ENCODE data around the gene AP2B1.

Gene AP2B1

GRCh38 chr17:35752945-35753764 is 166.0 kb downstream of the AP2B1 start, which contains the start of gene GAS2L2:
Gene GAS2L2 (minus strand): TSS chr17:35753239. CDS start chr17:35752850, 389 bp downstream.
- H2AFZ ChIP-seq (ENCODE audit: low read depth, low read length), result no peak within 1 kb of the TSS
- H3K36me3 ChIP-seq (replicated peaks; ENCODE audit: low read depth, low read length), result no peaks in the 10 kb centered on the region
- no peaks in the 10 kb centered on the region for H3K9me3 ChIP-seq (ENCODE audit: insufficient read depth, low read length)
- peaks cover 21% of the 10 kb centered on the region for H3K4me1 ChIP-seq (ENCODE audit: low read length)
- no peak within 1 kb of the TSS for H3K4me2 ChIP-seq (ENCODE audit: low read length)
- H4K20me1 ChIP-seq (ENCODE audit: insufficient read depth, low read length), result no peaks in the 10 kb centered on the region
- H3K27ac ChIP-seq (ENCODE audit: low read length), result no peak within 1 kb of the TSS
- H3K9ac ChIP-seq (ENCODE audit: low read length), result no peak within 1 kb of the TSS
- no peaks in the 10 kb centered on the region for H3K79me2 ChIP-seq (ENCODE audit: low read length)
- TF ChIP-seq CTCF (IDR thresholded peaks at IDR 0.05; ENCODE audit: low read depth, low read length) (no peak), EZH2phosphoT487 (IDR thresholded peaks at IDR 0.05; ENCODE audit: low read depth) (no peak)
- H3K4me3 ChIP-seq (ENCODE audit: low read length), result no peak within 1 kb of the TSS
- peaks cover 23% of the 10 kb centered on the region for H3K27me3 ChIP-seq (ENCODE audit: low read depth, low read length)

- TF ChIP-seq EZH2phosphoT487 (IDR thresholded peaks at IDR 0.05; ENCODE audit: low read depth), result no peak
- no peak for TF ChIP-seq CTCF (IDR thresholded peaks at IDR 0.05; ENCODE audit: low read depth, low read length)
- Histone ChIP-seq H3K4me1 (ENCODE audit: low read length) (peaks cover 11% of the 10 kb centered on the region), H3K9me3 (ENCODE audit: insufficient read depth, low read length) (no peaks in the 10 kb centered on the region), H2AFZ (ENCODE audit: low read depth, low read length) (no peak overlapping the region), H3K36me3 (replicated peaks; ENCODE audit: low read depth, low read length) (no peaks in the 10 kb centered on the region), H3K27ac (ENCODE audit: low read length) (no peak overlapping the region), H3K79me2 (ENCODE audit: low read length) (no peaks in the 10 kb centered on the region), H3K4me2 (ENCODE audit: low read length) (no peak overlapping the region), H3K27me3 (ENCODE audit: low read depth, low read length) (0 out of 2 replicates have a peak, but pooled peaks cover 6% of the 10 kb centered on the region), H3K9ac (ENCODE audit: low read length) (no peak overlapping the region), H3K4me3 (ENCODE audit: low read length) (no peak overlapping the region), H4K20me1 (ENCODE audit: insufficient read depth, low read length) (no peaks in the 10 kb centered on the region)
Observed at GRCh38 chr17:35757243-35757642, 170.1 kb downstream of the AP2B1 start.

- H3K36me3 ChIP-seq (replicated peaks; ENCODE audit: low read depth, low read length), result no peaks in the 10 kb centered on the region
- no peak within 1 kb of the TSS for H3K4me3 ChIP-seq (ENCODE audit: low read length)
- H3K27me3 ChIP-seq (ENCODE audit: low read depth, low read length), result peaks cover 10% of the 10 kb centered on the region; the same call in 1 of the 2 replicates
Observed at GRCh38 chr17:35760587-35760986, 173.5 kb downstream of the AP2B1 start, which contains the start of gene C17orf50. Gene C17orf50 (plus strand): TSS chr17:35760887. CDS start chr17:35760942, 55 bp downstream.

More at GRCh38 chr17:35760587-35760986, 173.5 kb downstream of the AP2B1 start, which contains the start of gene C17orf50:
- H2AFZ ChIP-seq (ENCODE audit: low read depth, low read length), result no peak within 1 kb of the TSS
- TF ChIP-seq CTCF (IDR thresholded peaks at IDR 0.05; ENCODE audit: low read depth, low read length) (no peak), EZH2phosphoT487 (IDR thresholded peaks at IDR 0.05; ENCODE audit: low read depth) (no peak)
- H3K9ac ChIP-seq (ENCODE audit: low read length), result no peak within 1 kb of the TSS
- H3K9me3 ChIP-seq (ENCODE audit: insufficient read depth, low read length), result no peaks in the 10 kb centered on the region
- H3K27ac ChIP-seq (ENCODE audit: low read length), result no peak within 1 kb of the TSS
- no peak within 1 kb of the TSS for H3K4me2 ChIP-seq (ENCODE audit: low read length)
- no peaks in the 10 kb centered on the region for H3K79me2 ChIP-seq (ENCODE audit: low read length)
- peaks cover 18% of the 10 kb centered on the region for H3K4me1 ChIP-seq (ENCODE audit: low read length)
- no peaks in the 10 kb centered on the region for H4K20me1 ChIP-seq (ENCODE audit: insufficient read depth, low read length)

All from OCI-LY3 (cell line).